Naive thymus-derived CD4-positive, alpha-beta T cell (primary cell): Measurements from ENCODE around the gene POMT1. TPM values are rescaled to one million over a fixed set of nuclear protein-coding genes. Genes with fewer than 3 reads are reported as not detected.
A peak's percentile ranks its signal among the peaks of the same experiment; 100 is the strongest.

Source experiments
- ATAC-seq: fragments of 150-1000 bp; cut with Tn5 transposase; 2 replicates; pipeline ENCODE4 v1.10.0; 2021; ENCODE audit warnings: mild to moderate bottlenecking, moderate library complexity
- CTCF ChIA-PET: fragments of 350-600 bp; sonication (Branson Sonifier 250); formaldehyde crosslinking; loops from one replicate; lab custom pipeline; 2021; ENCODE audit warnings: antibody characterized with exemption; lab: Charles Lee
- POLR2A ChIA-PET: fragments of 350-600 bp; sonication (Branson Sonifier 250); formaldehyde crosslinking; loops from one replicate; lab custom pipeline; 2021; ENCODE audit warnings: antibody characterized with exemption, inconsistent platforms; lab: Charles Lee
- DNase-seq, 9 donors: peaks; one replicate each; pipeline versions ENCODE4 v3.0.0 to v3.0.0-alpha.2; 2020 to 2022; ENCODE audit warnings: mixed read lengths in 1 of 9
- H3K27ac ChIP-seq: one replicate; pipeline ENCODE4 v1.7.0; 2013; ENCODE audit warnings: mild to moderate bottlenecking, low read depth, low read length, moderate library complexity
- H3K27me3 ChIP-seq, 2 donors: one replicate each; pipeline ENCODE4 v1.7.0; 2013; ENCODE audit warnings: low read length in 2 of 2, mild to moderate bottlenecking in 2 of 2, moderate library complexity in 2 of 2; ENCODE audit not compliant: control insufficient read depth in 2 of 2, insufficient read depth in 2 of 2
- H3K36me3 ChIP-seq, 3 experiments: 1 replicate in 2 of 3; 2 replicates in 1 of 3; pipeline ENCODE4 v1.7.0; 2013; ENCODE audit warnings: low read length in 3 of 3, mild to moderate bottlenecking in 3 of 3, moderate library complexity in 1 of 3; ENCODE audit not compliant: insufficient read depth in 3 of 3, control insufficient read depth in 2 of 3
- H3K4me1 ChIP-seq, 2 donors: one replicate each; pipeline ENCODE4 v1.7.0; 2013; ENCODE audit warnings: low read length in 2 of 2, mild to moderate bottlenecking in 2 of 2, moderate library complexity in 1 of 2; ENCODE audit not compliant: control insufficient read depth in 2 of 2, insufficient read depth in 2 of 2
- H3K4me3 ChIP-seq: 2 replicates; pipeline ENCODE4 v1.7.0; 2013; ENCODE audit warnings: mild to moderate bottlenecking, low read length
- H3K9me3 ChIP-seq, 3 experiments: 1 replicate in 2 of 3; 2 replicates in 1 of 3; pipeline ENCODE4 v1.7.0; 2013; ENCODE audit warnings: low read length in 3 of 3; ENCODE audit not compliant: control insufficient read depth in 2 of 3
- H3K27ac Mint-ChIP-seq, 9 donors: one replicate each; pipeline ENCODE4 v1.8.0; 2020 to 2022; ENCODE audit warnings: mixed read lengths in 9 of 9, mild to moderate bottlenecking in 8 of 9, moderate library complexity in 5 of 9, inconsistent platforms in 2 of 9
- H3K27me3 Mint-ChIP-seq, 5 donors: one replicate each; pipeline ENCODE4 v1.8.0; 2021 to 2022; ENCODE audit warnings: mixed read lengths in 5 of 5, mild to moderate bottlenecking in 1 of 5
- H3K36me3 Mint-ChIP-seq, 5 donors: one replicate each; pipeline ENCODE4 v1.8.0; 2020 to 2022; ENCODE audit warnings: mixed read lengths in 5 of 5, mild to moderate bottlenecking in 3 of 5, inconsistent platforms in 1 of 5
- H3K4me1 Mint-ChIP-seq, 7 donors: one replicate each; pipeline ENCODE4 v1.8.0; 2020 to 2022; ENCODE audit warnings: mixed read lengths in 7 of 7, mild to moderate bottlenecking in 3 of 7, inconsistent platforms in 1 of 7
- H3K4me3 Mint-ChIP-seq, 10 donors: one replicate each; pipeline ENCODE4 v1.8.0; 2020 to 2022; ENCODE audit warnings: mild to moderate bottlenecking in 10 of 10, mixed read lengths in 10 of 10, moderate library complexity in 6 of 10, inconsistent platforms in 2 of 10
- H3K9me3 Mint-ChIP-seq, 11 donors: one replicate each; pipeline ENCODE4 v1.8.0; 2020 to 2022; ENCODE audit warnings: mixed read lengths in 11 of 11, mild to moderate bottlenecking in 4 of 11, inconsistent platforms in 1 of 11, moderate library complexity in 1 of 11
- intact Hi-C, 2 donors: fragments of 100-400 bp; cut with micrococcal nuclease; formaldehyde crosslinking; loops; one replicate each; pipeline ENCODE4 v1.15.1; 2023
- polyA plus RNA-seq, 2 donors: library from polyadenylated mRNA; unstranded; fragments of 300-500 nt; fragmentation: Illumina TruSeq; gene quantifications; one replicate each; pipeline ENCODE4 v1.2.3, GENCODE V29; 2021
- total RNA-seq, 6 experiments: library from RNA in 5 of 6; stranded (reverse) in 5 of 6; gene quantifications; 1 replicate in 5 of 6; 2 replicates in 1 of 6; pipeline ENCODE4 v1.2.3 and lab custom pipeline; 2021 to 2026

Gene POMT1
- total and polyA plus RNA-seq, 7 experiments from 2014 or later, result 13.3 to 55.8 (median 41.0) TPM

DNA sequence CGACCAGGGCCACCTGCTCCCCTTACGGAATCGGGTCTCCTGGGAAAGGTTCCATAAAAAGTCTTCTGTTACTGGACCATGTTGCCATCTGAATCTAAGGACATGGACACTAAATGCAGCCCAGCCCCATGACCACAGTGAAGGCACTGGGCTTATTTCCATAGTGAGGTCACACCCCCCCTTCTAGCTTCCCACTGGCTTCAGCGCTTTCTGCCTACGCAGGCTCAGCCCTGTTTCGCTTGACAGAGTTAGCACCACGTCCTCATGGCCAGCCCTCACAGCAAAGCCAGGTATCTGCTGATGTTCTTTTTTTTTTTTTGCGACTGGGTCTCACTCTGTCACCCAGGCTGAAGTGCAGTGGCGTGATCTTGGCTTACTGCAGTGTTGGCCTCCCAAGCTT, 14.2 kb downstream of the POMT1 start:
- no peak overlapping the region for H3K4me3 ChIP-seq
- DNase-seq, result no peak
- POLR2A ChIA-PET, result interaction anchor here (0.6 kb wide), 1 partner anchor 143 kb away, joined by 3 read pairs; no protein-coding TSS in a partner anchor
- Mint-ChIP-seq H3K27ac (no peak overlapping the region), H3K4me3 (no peak overlapping the region), H3K27me3 (no peaks in the 10 kb centered on the region), H3K4me1 (peaks cover 0 to 6% (median 0%) of the 10 kb centered on the region in 7 donors), H3K9me3 (no peaks in the 10 kb centered on the region), H3K36me3 (peaks cover 4 to 48% (median 15%) of the 10 kb centered on the region in 5 donors)
- H3K27ac ChIP-seq, result no peak overlapping the region
- ATAC-seq, result no peak
- H3K4me1 ChIP-seq, result no peaks in the 10 kb centered on the region
- intact Hi-C loops, result no loop called here
- no peaks in the 10 kb centered on the region for H3K27me3 ChIP-seq
- H3K36me3 ChIP-seq, result peaks cover 17 to 93% (median 36%) of the 10 kb centered on the region in 3 experiments
- no peaks in the 10 kb centered on the region for H3K9me3 ChIP-seq
- CTCF ChIA-PET, result interaction anchor here (1.3 kb wide), 1 partner anchor 75 kb away, joined by 3 read pairs; no protein-coding TSS in a partner anchor

GRCh38 chr9:131517761-131518190, 15.1 kb downstream of the POMT1 start:
- Mint-ChIP-seq H3K36me3 (peaks cover 4 to 42% (median 13%) of the 10 kb centered on the region in 5 donors), H3K4me3 (no peak overlapping the region), H3K27ac (peak overlapping the region in 1 of 9 donors; percentile 48), H3K9me3 (no peaks in the 10 kb centered on the region), H3K27me3 (no peaks in the 10 kb centered on the region), H3K4me1 (peaks cover 0 to 6% (median 0%) of the 10 kb centered on the region in 7 donors)
- intact Hi-C loops, result no loop called here
- no peaks in the 10 kb centered on the region for H3K27me3 ChIP-seq
- ATAC-seq (no peak), DNase-seq (no peak)
- H3K4me1 ChIP-seq, result no peaks in the 10 kb centered on the region
- H3K27ac ChIP-seq, result no peak overlapping the region
- no peaks in the 10 kb centered on the region for H3K9me3 ChIP-seq
- H3K36me3 ChIP-seq, result peaks cover 17 to 93% (median 31%) of the 10 kb centered on the region in 3 experiments
- ChIA-PET CTCF (no interaction called here), POLR2A (no interaction called here)
- H3K4me3 ChIP-seq, result no peak overlapping the region

DNA sequence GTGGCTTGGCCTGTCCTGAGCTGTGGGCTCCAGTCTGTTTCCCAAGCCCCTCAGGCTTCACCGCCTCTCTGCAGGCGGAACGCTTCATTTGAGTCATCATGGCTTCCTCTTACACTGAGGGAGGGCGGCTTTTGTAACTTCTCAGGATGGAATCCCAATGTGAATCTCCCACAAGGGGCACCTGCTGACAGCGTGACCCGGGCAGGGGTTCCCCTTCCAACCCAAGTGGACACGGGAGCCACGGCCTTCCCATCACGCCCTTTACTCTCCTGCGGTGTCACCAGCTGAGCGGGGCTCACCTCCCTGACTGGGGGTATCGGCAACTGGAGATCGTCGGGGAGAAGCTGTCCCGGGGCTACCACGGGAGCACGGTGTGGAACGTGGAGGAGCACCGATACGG, 15.8 kb downstream of the POMT1 start:
- no peaks in the 10 kb centered on the region for H3K4me1 ChIP-seq
- H3K27ac ChIP-seq, result no peak overlapping the region
- peaks cover 4 to 42% (median 13%) of the 10 kb centered on the region in 5 donors for H3K36me3 Mint-ChIP-seq
- intact Hi-C loops, result no loop called here
- H3K27ac Mint-ChIP-seq, result no peak overlapping the region
- ATAC-seq (no peak), DNase-seq (no peak)
- no peak overlapping the region for H3K4me3 Mint-ChIP-seq
- ChIA-PET POLR2A (no interaction called here), CTCF (no interaction called here)
- no peaks in the 10 kb centered on the region for H3K9me3 Mint-ChIP-seq
- H3K4me1 Mint-ChIP-seq, result peaks cover 0 to 6% (median 0%) of the 10 kb centered on the region in 7 donors
- H3K27me3 Mint-ChIP-seq, result no peaks in the 10 kb centered on the region
- H3K4me3 ChIP-seq, result no peak overlapping the region
- peaks cover 17 to 93% (median 38%) of the 10 kb centered on the region in 3 experiments for H3K36me3 ChIP-seq
- H3K27me3 ChIP-seq, result no peaks in the 10 kb centered on the region
- H3K9me3 ChIP-seq, result no peaks in the 10 kb centered on the region

- Histone ChIP-seq H3K36me3 (peaks cover 17 to 97% (median 43%) of the 10 kb centered on the region in 3 experiments), H3K4me3 (no peak overlapping the region), H3K27me3 (no peaks in the 10 kb centered on the region), H3K9me3 (no peaks in the 10 kb centered on the region), H3K4me1 (no peaks in the 10 kb centered on the region), H3K27ac (no peak overlapping the region)
- peak overlapping the region in 1 of 9 donors; percentile 41 for H3K27ac Mint-ChIP-seq
- no peaks in the 10 kb centered on the region for H3K27me3 Mint-ChIP-seq
- DNase-seq (no peak), ATAC-seq (no peak)
- H3K9me3 Mint-ChIP-seq, result no peaks in the 10 kb centered on the region
- POLR2A ChIA-PET, result no interaction called here
- H3K36me3 Mint-ChIP-seq, result peaks cover 4 to 45% (median 8%) of the 10 kb centered on the region in 5 donors
- H3K4me3 Mint-ChIP-seq, result no peak overlapping the region
- intact Hi-C loops, result no loop called here
- CTCF ChIA-PET, result interaction anchor here (0.6 to 1.1 kb wide), 2 partner anchors 46 to 115 kb away, joined by 3 read pairs; no protein-coding TSS in a partner anchor
- H3K4me1 Mint-ChIP-seq, result peaks cover 0 to 1% (median 0%) of the 10 kb centered on the region in 7 donors
Measured at GRCh38 chr9:131520503-131520902, 17.8 kb downstream of the POMT1 start.

DNA sequence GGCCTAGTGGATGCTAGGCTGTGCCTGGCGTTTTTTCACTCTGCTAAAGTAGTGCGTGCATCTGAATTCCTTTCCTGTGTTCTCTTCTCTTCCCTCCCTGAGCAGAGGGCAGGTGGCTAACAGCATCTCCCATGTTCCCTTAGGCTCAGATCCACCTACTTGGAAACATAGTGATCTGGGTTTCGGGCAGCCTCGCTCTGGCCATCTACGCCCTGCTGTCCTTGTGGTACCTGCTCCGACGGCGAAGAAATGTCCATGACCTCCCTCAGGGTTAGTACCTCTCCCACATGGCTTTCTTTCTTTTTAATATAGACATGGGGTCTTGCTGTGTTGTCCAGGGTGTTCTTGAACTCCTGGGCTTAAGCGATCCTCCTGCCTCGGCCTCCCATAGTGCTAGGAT, 18.5 kb downstream of the POMT1 start:
- intact Hi-C loops, result no loop called here
- H3K9me3 Mint-ChIP-seq, result no peaks in the 10 kb centered on the region
- POLR2A ChIA-PET, result interaction anchor here (0.5 kb wide), 1 partner anchor 117 kb away, joined by 3 read pairs; no protein-coding TSS in a partner anchor

GRCh38 chr9:131521822-131522221, 19.1 kb downstream of the POMT1 start:
- Mint-ChIP-seq H3K36me3 (peaks cover 5 to 53% (median 12%) of the 10 kb centered on the region in 5 donors), H3K27ac (no peak overlapping the region)
- peaks cover 10 to 97% (median 41%) of the 10 kb centered on the region in 3 experiments for H3K36me3 ChIP-seq

More for the DNA sequence above, 18.5 kb downstream of the POMT1 start:
- Mint-ChIP-seq H3K36me3 (peaks cover 4 to 47% (median 8%) of the 10 kb centered on the region in 5 donors), H3K27me3 (no peaks in the 10 kb centered on the region), H3K27ac (peak overlapping the region in 1 of 9 donors; percentile 49), H3K4me1 (peaks cover 0 to 1% (median 0%) of the 10 kb centered on the region in 7 donors), H3K4me3 (no peak overlapping the region)
- no peaks in the 10 kb centered on the region for H3K9me3 ChIP-seq
- CTCF ChIA-PET, result interaction anchor here (1.1 kb wide), 1 partner anchor 47 kb away, joined by 3 read pairs; no protein-coding TSS in a partner anchor
- no peak overlapping the region for H3K4me3 ChIP-seq
- H3K4me1 ChIP-seq, result no peaks in the 10 kb centered on the region
- DNase-seq (no peak), ATAC-seq (no peak)
- H3K36me3 ChIP-seq, result peaks cover 16 to 97% (median 44%) of the 10 kb centered on the region in 3 experiments
- H3K27me3 ChIP-seq, result no peaks in the 10 kb centered on the region
- H3K27ac ChIP-seq, result no peak overlapping the region

More at GRCh38 chr9:131521822-131522221, 19.1 kb downstream of the POMT1 start:
- ATAC-seq, result no peak
- Histone ChIP-seq H3K27me3 (no peaks in the 10 kb centered on the region), H3K27ac (no peak overlapping the region), H3K4me3 (no peak overlapping the region), H3K4me1 (no peaks in the 10 kb centered on the region), H3K9me3 (no peaks in the 10 kb centered on the region)
- Mint-ChIP-seq H3K4me3 (no peak overlapping the region), H3K9me3 (no peaks in the 10 kb centered on the region), H3K27me3 (no peaks in the 10 kb centered on the region), H3K4me1 (peaks cover 0 to 1% (median 0%) of the 10 kb centered on the region in 7 donors)
- ChIA-PET POLR2A (interaction anchor here (0.5 kb wide), 1 partner anchor 118 kb away, joined by 3 read pairs; no protein-coding TSS in a partner anchor), CTCF (no interaction called here)
- intact Hi-C loops, result no loop called here
- DNase-seq, result no peak
